ENCODE measurements around the gene CDR2L.
"Not testable (repeated sequence)": the region's sequence is repeated elsewhere in the genome, so short reads cannot be mapped to it uniquely, and the experiment has no call there.

The CDR2L gene

DNA sequence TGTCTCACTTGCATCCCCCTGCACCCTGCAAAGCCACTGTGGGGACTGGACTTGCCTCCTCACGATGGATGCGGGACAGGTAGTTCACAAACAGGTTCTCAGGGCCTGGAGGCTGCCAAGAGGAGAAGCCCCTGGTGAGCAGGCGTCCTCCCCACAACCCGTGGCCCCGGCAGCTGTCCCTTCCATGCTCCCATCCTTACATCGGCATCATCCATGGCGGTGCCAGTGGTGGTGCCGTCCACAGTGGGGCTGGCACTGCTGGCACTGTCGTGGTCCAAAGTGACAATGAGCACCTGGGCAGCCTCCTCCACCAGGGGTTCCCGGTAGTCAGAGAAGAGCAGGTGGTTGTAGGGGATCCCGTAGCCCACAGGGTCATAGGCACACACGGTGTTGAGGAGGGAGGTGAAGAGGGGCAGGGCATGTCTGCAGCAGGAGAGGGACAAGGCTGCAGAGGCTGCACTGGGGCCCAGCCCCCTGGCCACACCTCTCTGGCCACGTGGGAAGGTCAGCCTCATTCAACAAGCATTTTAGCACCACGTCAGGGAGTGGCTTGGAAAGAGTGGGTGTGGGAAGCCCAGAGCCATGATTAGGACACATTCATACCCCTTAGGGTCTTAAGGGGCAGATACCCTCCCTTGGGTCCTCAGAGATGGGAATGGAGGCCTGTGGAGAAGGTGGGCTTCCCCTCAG lies 27.5 kb upstream of the CDR2L start:
- H4K20me1 ChIP-seq: no peaks in the 10 kb centered on the region
- no peaks in the 10 kb centered on the region for H3K9me3 ChIP-seq
- peaks cover 17% of the 10 kb centered on the region for H3K4me1 ChIP-seq
- no peak overlapping the region for H3K27ac ChIP-seq
- H3K27me3 ChIP-seq: no peaks in the 10 kb centered on the region
- no peaks in the 10 kb centered on the region for H3K36me3 ChIP-seq
- no peak for TF ChIP-seq Cebpa-rat (IDR thresholded peaks at IDR 0.05)
- no peak overlapping the region for H3K4me3 ChIP-seq
- no peak overlapping the region for H3K4me2 ChIP-seq
- H3K9ac ChIP-seq: no peak overlapping the region

DNA sequence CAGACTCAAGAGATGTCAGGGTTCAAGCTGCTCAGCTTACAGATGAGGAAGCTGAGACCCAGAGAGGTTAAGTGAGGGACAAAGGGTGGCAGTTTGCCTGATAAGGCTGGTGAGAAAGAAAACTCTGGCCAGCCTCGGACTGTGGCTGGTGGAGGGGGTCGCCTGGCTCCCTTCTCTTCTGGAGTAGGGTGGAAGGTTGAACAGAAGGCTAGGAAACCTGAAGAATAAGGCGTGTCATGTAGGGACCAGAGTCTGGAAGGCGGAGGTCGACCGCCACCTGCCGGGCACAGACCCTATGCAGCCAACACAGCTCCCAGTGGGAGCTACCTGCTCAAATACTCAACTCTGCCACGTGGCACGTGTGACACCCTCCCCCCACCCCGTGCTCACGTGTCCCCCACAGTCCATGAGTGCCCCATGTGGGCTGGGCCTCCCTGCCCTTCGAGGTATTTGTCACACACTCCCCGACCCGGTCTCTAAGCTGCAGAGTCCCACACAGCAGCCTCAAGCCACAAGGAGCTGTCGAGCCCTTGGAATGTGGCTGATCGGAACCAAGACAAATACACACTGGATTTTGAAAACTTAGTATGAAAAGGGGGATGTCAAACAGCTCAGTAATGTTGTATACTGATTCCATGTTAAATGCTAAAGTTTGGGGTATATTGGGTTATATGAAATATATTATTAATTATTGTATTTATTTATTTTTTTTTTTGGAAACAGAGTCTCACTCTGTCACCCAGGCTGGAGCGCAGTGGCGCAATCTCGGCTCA lies 26.7 kb upstream of the CDR2L start:
- Histone ChIP-seq H3K36me3 (no peaks in the 10 kb centered on the region), H4K20me1 (no peaks in the 10 kb centered on the region), H3K4me2 (no peak overlapping the region), H3K9me3 (no peaks in the 10 kb centered on the region), H3K4me3 (no peak overlapping the region), H3K27me3 (no peaks in the 10 kb centered on the region), H3K9ac (no peak overlapping the region), H3K4me1 (peaks cover 9% of the 10 kb centered on the region), H3K27ac (no peak overlapping the region)
- no peak for TF ChIP-seq Cebpa-rat (IDR thresholded peaks at IDR 0.05)

DNA sequence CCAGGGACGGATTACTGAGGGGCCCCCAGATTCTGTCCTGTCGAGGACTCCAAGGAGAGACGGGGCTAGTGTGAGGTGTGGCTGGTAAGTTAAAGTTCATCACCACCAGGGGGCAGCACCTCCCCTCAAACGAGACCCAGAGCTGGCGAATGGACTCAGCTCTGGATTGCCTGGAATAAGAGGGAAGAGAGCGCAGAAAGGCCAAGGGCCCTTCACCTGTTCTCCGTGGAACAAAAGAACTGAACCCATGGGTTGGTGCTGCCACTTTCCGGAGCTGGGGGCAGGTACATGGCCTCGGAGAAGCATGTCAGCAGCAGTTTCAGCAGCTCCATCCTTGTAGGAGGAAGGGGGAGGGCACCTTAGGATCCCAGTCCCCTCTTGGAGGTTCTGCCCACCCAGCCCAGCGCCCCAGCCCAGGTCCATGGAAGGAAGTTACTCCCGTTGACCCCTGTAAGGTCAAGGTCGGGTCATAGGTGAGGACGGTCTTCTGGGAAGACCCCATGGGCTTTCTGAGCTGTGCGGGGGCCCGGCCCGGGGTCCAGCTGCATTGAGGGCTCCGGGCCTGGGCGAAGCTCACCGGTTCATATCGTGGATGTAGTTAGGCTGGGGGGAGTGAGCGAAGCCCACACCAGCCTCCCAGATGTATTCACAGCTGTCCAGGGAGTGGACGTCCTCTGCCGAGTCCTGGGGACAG lies 25.6 kb upstream of the CDR2L start:
- Histone ChIP-seq H3K4me1 (peaks cover under 1% of the 10 kb centered on the region), H3K4me2 (no peak overlapping the region), H4K20me1 (no peaks in the 10 kb centered on the region), H3K27ac (no peak overlapping the region), H3K9ac (no peak overlapping the region), H3K4me3 (no peak overlapping the region), H3K27me3 (no peaks in the 10 kb centered on the region), H3K9me3 (no peaks in the 10 kb centered on the region), H3K36me3 (no peaks in the 10 kb centered on the region)
- no peak for TF ChIP-seq Cebpa-rat (IDR thresholded peaks at IDR 0.05)

DNA sequence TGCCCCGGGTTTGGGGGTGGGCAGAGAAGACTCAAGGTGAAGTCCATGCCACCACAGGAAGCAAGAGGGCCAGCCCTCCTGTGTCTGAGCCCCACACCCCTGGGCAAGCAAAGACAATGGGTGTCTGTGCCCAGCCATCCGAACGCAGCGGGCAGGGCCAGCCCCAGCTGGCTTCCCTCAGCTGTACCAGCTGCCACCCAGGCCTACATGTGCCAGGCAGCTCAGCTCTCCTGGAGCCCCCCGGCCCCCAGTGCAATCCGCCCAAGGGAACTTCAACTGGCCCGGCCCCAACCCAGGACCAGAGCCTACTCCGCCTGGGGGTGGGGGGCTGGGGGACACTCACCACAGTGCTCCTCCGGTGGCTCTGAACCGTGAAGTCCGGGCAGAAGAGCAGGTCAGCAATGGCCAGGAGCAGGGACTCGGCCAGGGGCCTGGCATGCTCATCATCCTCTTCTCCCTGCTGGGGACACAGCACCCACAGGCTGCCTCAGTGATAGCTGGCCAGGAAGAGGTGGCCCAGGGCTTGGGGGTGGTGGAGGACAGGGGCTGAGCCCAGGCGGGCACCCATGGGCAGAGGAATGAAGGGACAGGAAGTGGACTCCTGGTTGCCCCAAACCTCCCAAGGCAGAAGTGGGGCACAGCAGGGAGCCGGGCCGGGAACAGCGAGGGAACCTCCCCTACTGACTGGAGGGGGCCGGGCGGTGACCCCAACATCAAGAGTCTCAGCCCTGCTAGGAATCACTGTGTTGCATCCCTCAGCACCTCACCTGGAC lies 24.6 kb upstream of the CDR2L start:
- H4K20me1 ChIP-seq: no peaks in the 10 kb centered on the region
- no peaks in the 10 kb centered on the region for H3K27me3 ChIP-seq
- H3K36me3 ChIP-seq: no peaks in the 10 kb centered on the region
- TF ChIP-seq Cebpa-rat (IDR thresholded peaks at IDR 0.05): no peak
- H3K4me3 ChIP-seq: no peak overlapping the region
- no peaks in the 10 kb centered on the region for H3K9me3 ChIP-seq
- H3K9ac ChIP-seq: no peak overlapping the region
- H3K4me2 ChIP-seq: no peak overlapping the region
- H3K27ac ChIP-seq: no peak overlapping the region
- H3K4me1 ChIP-seq: no peaks in the 10 kb centered on the region

DNA sequence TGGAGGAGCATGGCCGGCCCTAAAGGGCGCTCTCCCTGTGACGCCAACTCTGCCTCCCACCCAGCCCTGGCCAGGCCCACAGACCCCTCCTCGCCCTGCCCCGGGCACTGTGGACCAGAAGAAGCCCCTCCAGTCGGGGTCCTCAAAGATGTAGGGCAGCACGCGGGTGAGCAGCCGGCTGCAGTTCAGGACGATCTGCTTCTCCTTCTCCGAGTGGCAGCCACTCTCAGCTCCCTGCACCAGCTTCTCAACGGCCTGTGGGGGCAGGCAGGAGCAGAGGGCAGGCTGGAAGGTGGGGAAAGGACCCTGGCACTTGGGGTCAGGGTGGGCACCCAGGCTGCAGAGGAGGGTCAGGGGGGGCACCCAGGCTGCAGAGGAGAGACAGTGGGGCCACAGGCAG lies 23.8 kb upstream of the CDR2L start:
- no peak overlapping the region for H3K27ac ChIP-seq
- no peaks in the 10 kb centered on the region for H3K9me3 ChIP-seq
- H4K20me1 ChIP-seq: no peaks in the 10 kb centered on the region
- no peak overlapping the region for H3K4me2 ChIP-seq
- no peaks in the 10 kb centered on the region for H3K27me3 ChIP-seq
- no peak for TF ChIP-seq Cebpa-rat (IDR thresholded peaks at IDR 0.05)
- no peaks in the 10 kb centered on the region for H3K4me1 ChIP-seq
- no peaks in the 10 kb centered on the region for H3K36me3 ChIP-seq
- no peak overlapping the region for H3K4me3 ChIP-seq
- no peak overlapping the region for H3K9ac ChIP-seq

DNA sequence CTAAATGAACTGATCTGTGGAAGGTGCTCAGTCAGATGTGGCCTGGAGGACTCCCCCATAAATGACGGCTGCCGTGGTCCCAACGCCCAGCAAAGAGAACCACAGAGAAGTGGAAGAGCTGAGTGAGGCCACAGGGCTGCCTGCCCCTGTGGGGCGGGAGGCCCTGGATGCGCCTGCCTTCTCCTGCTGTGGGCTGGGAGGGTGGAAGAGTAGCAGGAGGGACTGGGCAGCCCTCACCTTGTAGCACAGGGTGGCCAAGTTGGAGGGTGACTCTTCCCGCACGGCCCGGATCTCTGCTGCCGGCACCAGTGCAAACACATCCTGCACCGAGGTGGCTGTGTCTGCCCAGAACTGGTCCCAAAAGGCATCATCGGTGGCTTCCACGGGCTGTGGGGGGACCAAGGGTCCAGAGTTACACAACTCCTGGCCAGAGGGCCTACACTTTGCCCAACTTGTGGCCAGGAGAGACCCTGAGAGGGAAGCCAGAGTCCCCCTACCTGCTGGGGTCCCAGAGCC lies 23.1 kb upstream of the CDR2L start:
- Histone ChIP-seq H4K20me1 (no peaks in the 10 kb centered on the region), H3K36me3 (no peaks in the 10 kb centered on the region), H3K4me3 (no peak overlapping the region), H3K27ac (no peak overlapping the region), H3K27me3 (no peaks in the 10 kb centered on the region), H3K4me2 (no peak overlapping the region), H3K4me1 (no peaks in the 10 kb centered on the region), H3K9ac (no peak overlapping the region), H3K9me3 (no peaks in the 10 kb centered on the region)
- TF ChIP-seq Cebpa-rat (IDR thresholded peaks at IDR 0.05): no peak

DNA sequence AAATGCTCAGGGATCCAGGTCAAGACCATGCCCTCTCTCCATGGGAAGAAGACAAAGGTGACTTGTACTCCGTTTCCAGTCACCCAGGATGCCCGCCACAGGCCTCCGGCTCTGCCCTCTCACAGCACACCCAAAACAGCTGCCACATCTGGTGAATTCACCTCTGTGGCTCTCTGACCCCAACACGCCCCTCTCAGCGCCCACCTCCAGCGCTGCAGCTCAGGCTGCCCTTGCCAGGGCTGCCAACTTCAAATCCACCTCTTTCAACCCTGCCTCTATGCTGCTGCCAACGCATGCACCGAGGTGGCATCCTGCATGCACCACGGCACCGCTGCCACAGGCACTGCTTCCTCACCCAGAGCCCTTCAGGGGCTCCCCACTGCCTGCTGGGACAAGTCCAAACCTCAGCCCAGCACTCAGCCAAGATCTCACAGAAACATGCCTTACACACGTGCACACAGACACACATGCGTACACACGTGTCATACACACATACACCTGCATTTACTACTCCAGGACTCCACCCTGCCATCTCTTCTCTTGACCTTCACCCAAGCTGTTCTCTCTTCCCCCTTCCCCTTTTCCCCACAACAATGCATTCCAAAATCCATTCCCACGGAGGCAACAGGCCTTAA lies 22.3 kb upstream of the CDR2L start:
- TF ChIP-seq Cebpa-rat (IDR thresholded peaks at IDR 0.05): no peak
- Histone ChIP-seq H3K4me2 (no peak overlapping the region), H3K4me1 (no peaks in the 10 kb centered on the region), H4K20me1 (no peaks in the 10 kb centered on the region), H3K9me3 (no peaks in the 10 kb centered on the region), H3K9ac (no peak overlapping the region), H3K27ac (no peak overlapping the region), H3K36me3 (no peaks in the 10 kb centered on the region), H3K27me3 (no peaks in the 10 kb centered on the region), H3K4me3 (no peak overlapping the region)

DNA sequence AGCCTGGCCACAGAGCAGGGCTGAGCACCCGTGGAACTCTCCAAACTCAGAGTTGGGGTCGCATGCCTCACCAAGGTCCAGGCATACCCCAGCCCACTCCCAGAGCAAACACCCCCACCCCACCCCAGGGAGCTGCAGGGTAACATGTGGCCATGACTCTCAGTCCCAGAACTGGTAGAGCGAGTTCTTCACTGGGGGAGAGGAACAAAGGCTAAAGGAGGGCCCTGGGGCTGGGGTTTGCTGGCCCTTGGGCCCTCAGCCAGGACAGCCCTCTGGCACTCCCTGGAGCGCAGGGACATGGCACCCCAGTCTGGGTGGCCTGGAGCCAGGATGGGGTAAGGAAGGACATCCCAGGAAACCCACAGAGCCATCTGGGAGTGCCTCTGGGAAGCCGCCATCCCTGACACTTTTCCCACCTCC lies 19.1 kb upstream of the CDR2L start:
- Histone ChIP-seq H4K20me1 (peaks cover 6% of the 10 kb centered on the region; the same call in 1 of the 2 replicates), H3K9me3 (no peaks in the 10 kb centered on the region), H3K9ac (no peak overlapping the region), H3K4me2 (no peak overlapping the region), H3K4me1 (peaks cover 14% of the 10 kb centered on the region), H3K4me3 (no peak overlapping the region), H3K27me3 (peaks cover 26% of the 10 kb centered on the region), H3K27ac (no peak overlapping the region), H3K36me3 (no peaks in the 10 kb centered on the region)
- no peak for TF ChIP-seq Cebpa-rat (IDR thresholded peaks at IDR 0.05)

DNA sequence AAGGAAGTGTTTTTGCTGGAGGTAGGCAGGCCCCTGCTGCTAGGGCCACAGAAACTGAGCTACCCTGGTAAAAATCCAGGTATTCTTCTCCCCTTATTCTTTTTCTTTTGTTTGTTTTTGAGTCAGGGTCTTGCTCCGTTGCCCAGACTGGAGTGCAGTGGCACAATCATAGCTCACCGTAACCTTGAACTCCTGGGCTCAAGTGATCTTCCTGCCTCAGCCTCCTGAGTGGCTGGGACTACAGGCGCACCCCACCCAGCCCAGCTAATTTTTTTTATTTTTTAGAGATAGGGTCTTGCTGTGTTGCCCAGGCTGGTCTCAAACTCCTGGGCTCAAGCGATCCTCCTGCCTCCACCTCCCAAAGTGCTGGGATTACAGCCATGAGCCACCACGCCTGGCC lies 17.9 kb upstream of the CDR2L start:
- not testable (repeated sequence) for H3K27ac ChIP-seq

More for the DNA sequence above, 17.9 kb upstream of the CDR2L start:
- H4K20me1 ChIP-seq, H3K4me3 ChIP-seq, H3K9ac ChIP-seq, H3K9me3 ChIP-seq, H3K36me3 ChIP-seq, H3K4me2 ChIP-seq: not testable (repeated sequence)
- Histone ChIP-seq H3K4me1 (peaks cover 15% of the 10 kb centered on the region), H3K27me3 (peaks cover 35% of the 10 kb centered on the region)

Data from BLaER1 (cell line).